ENCODE results near the gene LOC101059915.
"Not testable (repeated sequence)": the region's sequence is repeated elsewhere in the genome, so short reads cannot be mapped to it uniquely, and the experiment has no call there.

DNA sequence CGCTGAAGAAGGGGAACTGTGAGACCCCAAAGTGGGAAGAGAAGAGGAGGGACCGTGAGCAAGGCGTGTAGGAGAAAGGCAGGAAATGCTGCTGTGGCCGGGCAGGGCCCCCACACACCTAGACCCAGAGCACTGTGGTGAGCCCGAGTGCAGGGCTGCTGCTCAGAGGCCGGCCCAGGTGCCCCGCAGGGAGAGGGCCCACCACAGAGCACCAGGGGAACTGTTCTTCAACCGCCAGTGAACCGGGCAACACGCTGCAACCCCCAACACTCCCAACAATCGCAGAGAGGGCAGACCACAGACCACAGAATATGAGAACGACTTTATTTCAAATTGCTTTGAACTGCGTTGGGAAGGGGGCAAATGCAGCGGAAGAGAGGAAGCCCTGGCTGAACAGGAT lies 46.7 kb downstream of the LOC101059915 start:
- TF ChIP-seq, protein P1, sequence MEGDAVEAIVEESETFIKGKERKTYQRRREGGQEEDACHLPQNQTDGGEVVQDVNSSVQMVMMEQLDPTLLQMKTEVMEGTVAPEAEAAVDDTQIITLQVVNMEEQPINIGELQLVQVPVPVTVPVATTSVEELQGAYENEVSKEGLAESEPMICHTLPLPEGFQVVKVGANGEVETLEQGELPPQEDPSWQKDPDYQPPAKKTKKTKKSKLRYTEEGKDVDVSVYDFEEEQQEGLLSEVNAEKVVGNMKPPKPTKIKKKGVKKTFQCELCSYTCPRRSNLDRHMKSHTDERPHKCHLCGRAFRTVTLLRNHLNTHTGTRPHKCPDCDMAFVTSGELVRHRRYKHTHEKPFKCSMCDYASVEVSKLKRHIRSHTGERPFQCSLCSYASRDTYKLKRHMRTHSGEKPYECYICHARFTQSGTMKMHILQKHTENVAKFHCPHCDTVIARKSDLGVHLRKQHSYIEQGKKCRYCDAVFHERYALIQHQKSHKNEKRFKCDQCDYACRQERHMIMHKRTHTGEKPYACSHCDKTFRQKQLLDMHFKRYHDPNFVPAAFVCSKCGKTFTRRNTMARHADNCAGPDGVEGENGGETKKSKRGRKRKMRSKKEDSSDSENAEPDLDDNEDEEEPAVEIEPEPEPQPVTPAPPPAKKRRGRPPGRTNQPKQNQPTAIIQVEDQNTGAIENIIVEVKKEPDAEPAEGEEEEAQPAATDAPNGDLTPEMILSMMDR (IDR thresholded peaks at IDR 0.05): not testable (repeated sequence)
- not testable (repeated sequence) for TF ChIP-seq POLR2A (IDR thresholded peaks at IDR 0.05; ENCODE audit: low read depth); EP300 (IDR thresholded peaks at IDR 0.05); POLR2AphosphoS5 (IDR thresholded peaks at IDR 0.05)
